GM18873 (cell line): ENCODE results near the gene RASA2.
"Not testable (repeated sequence)": the region's sequence is repeated elsewhere in the genome, so short reads cannot be mapped to it uniquely, and the experiment has no call there.

Experiments used
- ATAC-seq: cut with Tn5 transposase; IDR thresholded peaks from one replicate; pipeline ENCODE4 v1.9.1; 2021; ENCODE audit warnings: mild to moderate bottlenecking, moderate library complexity, moderate number of reproducible peaks; ENCODE audit not compliant: unreplicated experiment, low FRiP score

RASA2 gene

DNA sequence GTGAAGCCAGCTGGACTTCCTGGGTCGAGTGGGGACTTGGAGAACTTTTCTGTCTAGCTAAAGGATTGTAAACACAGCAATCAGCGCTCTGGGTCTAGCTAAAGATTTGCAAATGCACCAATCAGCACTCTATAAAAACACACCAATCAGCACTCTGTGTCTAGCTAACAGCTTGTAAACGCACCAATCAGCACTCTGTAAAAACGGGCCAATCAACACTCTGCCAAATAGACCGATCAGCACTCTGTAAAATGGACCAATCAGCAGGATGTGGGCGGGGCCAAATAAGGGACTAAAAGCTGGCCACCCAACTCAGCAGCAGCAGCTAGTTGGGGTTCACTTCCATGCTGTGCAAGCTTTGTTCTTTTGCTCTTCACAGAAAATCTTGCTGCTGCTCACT lies 141.5 kb downstream of the RASA2 start:
- not testable (repeated sequence) for ATAC-seq

DNA sequence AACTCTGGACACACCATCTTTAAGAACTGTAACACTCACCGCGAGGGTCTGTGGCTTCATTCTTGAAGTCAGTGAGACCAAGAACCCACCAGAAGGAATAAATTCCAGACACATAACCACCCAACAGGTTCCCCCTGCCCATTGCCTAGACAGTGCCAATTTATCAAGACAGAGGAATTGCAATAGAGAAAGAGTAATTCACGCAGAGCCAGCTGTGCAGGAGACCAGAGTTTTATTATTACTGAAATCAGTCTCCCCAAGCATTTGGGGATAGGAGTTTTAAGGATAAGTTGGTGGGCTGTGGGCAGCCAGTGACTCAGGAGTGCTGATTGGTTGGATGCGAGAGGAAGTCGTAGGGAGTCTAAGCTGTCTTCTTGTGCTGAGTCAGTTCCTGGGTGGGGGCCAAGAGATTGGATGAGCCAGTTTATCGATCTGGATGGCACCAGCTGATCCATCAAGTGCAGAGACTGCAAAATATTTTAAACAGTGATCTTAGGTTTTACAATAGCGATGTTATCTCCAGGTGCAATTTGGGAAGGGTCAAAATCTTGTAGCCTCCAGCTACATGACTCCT lies 142.1 kb downstream of the RASA2 start:
- not testable (repeated sequence) for ATAC-seq

- no peak for ATAC-seq
Measured at GRCh38 chr3:141629976-141630375, 143.1 kb downstream of the RASA2 start.

DNA sequence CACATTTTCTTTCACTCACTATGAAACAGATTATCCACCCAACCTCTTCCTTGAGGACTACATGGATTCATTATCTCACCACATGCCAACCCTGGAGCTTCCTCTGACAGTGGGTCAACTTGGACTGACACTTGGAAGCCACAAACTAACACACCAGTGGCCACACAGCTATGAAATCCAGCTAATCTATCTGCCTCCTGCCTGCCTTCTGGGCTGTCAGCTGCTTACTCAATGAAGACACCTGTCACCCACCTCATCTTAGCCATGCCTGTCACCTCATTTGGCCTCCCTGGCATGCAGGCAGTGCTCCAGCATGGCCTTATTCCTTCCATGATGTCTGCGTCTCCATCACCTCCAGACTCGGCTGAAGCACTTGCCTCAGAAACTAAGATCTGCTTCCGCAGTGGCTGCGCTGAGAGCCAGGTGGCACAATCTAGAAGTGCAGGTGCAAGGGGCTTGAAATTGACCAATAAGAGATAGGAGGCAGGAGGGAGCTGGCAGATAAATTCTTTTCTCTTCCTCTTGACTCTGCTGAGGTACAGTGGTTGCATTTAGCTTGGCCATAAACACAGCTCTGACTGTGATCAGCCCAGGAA lies 146.1 kb downstream of the RASA2 start:
- ATAC-seq, result no peak

GRCh38 chr3:141642215-141642614 lies 155.4 kb downstream of the RASA2 start:
- ATAC-seq, result no peak

GRCh38 chr3:141643391-141643790 lies 156.6 kb downstream of the RASA2 start:
- no peak for ATAC-seq

- ATAC-seq, result no peak
Measured at GRCh38 chr3:141643796-141644195, 157.0 kb downstream of the RASA2 start.

- ATAC-seq, result peak; percentile 68
Measured at GRCh38 chr3:141644931-141645330, 158.1 kb downstream of the RASA2 start.

GRCh38 chr3:141646760-141647561 lies 160.1 kb downstream of the RASA2 start:
- ATAC-seq, result no peak

DNA sequence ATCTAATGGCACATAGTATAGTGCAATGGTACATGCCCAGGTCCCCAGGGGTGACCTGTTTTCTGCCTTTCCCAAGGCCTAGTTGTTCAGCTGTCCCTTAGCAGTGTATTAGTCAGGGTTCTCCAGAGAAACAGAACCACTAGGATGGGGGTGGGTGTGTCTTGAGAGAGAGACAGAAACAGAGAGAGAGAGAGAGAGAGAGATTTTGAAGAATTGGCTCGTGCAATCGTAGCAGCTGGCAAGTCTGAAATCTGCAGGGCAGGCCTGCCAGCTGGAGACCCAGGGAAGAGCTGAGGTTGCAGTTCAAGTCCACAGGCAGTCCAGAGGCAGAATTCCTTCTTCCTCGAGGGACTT lies 160.7 kb downstream of the RASA2 start:
- ATAC-seq, result no peak

- ATAC-seq, result no peak
Measured at GRCh38 chr3:141648055-141648910, 161.5 kb downstream of the RASA2 start.

GRCh38 chr3:141649871-141650270 lies 163.0 kb downstream of the RASA2 start:
- ATAC-seq, result no peak

DNA sequence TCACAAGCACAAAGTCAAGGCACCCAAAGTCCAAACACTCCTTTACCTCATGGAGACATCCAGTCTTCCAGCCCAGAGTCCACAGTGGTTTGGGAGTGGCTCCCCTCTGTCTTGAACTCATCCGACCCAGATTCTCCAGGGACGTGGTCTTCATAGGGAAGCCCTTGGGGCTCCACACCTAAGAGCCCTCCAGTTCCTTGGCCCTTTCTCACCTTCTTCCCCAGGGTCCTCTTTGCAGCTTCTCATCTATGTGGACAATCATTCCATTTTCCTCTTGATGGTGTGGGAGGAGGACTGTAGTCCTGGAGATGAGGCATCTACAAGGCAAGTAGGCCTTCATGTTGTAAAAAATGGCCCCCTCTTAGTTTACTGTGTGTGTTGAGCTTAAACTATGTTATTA lies 164.0 kb downstream of the RASA2 start:
- no peak for ATAC-seq

DNA sequence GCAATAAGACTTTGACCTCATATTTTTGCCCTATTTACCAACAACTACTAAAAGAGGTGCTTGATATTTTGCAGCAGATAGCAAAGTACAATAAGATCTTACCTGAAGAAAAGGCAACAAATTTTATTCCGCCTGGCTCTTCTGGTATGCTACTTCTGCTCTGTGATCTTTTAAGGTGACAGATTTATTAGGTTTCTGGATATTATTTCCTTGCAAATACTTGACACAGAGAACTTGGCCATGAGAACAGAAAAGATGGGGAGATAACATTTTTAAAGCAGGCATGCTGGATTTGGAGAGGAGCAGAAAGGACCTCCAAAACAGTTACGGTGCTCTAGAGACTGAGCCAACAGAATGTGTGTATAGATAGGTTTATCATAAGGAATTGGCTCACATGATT lies 164.6 kb downstream of the RASA2 start:
- no peak for ATAC-seq

DNA sequence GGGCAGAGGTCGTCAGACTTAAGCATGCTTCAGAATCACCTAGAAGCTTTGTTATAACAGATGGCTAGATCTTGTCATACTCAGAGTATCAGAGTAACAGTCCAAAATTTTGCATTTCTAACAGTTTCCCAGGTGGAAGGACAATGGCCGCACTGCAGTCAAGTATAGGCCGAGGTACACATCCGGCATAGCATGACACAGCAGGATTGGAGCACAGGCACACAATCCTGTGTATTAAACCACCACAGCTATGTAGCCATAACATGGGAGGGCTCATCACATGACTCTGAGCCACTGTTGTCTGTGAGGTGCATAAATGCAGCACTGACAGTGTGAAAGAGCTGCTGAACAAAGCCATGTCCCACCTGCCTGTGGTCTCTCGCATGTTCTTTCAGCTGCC lies 165.5 kb downstream of the RASA2 start:
- ATAC-seq, result no peak

GRCh38 chr3:141653847-141654246 lies 167.0 kb downstream of the RASA2 start:
- no peak for ATAC-seq

DNA sequence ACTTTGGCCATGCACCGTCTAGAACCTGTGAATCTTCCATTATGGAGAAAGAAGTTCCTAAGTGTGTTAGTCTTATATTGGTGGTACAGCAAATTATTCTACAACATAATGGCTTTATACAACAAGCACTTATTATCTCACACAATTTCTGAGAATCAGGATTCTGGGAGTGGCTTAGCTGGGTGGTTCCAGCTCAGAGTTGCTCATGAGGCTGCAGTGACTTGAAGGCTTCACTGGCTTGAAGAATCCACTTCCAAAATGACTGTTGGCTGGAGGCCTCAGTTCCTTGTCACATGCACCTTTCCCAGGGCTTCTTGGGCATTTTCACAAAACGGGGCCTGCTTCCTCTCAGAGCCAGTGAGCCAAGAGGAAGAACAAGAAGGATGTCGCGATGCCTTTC lies 169.0 kb downstream of the RASA2 start:
- no peak for ATAC-seq

- ATAC-seq, result no peak
Measured at GRCh38 chr3:141656771-141657170, 169.9 kb downstream of the RASA2 start.

DNA sequence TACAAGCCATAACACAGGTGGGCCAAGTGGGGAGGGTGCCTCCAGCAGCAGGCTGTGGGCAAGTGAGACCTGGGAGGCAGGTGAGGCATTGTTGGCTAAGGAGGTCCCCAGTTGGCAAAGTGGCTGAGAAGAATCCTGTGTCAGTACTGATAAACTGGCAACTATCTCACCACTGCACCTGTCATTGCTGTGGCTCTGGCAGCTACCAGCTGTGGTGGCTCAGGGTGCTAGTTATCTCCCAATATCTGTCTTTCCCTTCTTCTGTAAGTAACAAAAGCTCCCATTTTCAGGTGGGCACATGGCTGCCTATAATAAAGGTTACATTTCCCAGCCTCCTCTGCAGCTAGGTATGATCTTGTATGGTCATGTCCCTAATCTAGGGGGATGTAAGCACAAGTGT lies 170.7 kb downstream of the RASA2 start:
- ATAC-seq, result no peak

- ATAC-seq, result no peak
Measured at GRCh38 chr3:141659821-141660613, 173.2 kb downstream of the RASA2 start.
